Neural progenitor cell (in vitro differentiated cells): ENCODE measurements around the gene TSHZ3. TPM values are rescaled to one million over a fixed set of nuclear protein-coding genes. Genes with fewer than 3 reads are reported as not detected.

Experiments
- DNase-seq: peaks from one replicate; pipeline ENCODE4 v3.0.0-alpha.2; 2016; ENCODE audit warnings: low spot score
- H2AFZ ChIP-seq: fragments of 200-600 bp; sonication (generic); replicated peaks from 2 replicates; pipeline ENCODE4 v1.6.1; 2016; ENCODE audit warnings: antibody characterized with exemption
- H3F3A ChIP-seq: fragments of 200-600 bp; sonication (generic); 2 replicates; pipeline ENCODE4 v1.6.1; 2016; ENCODE audit warnings: antibody characterized with exemption, low read depth
- H3K27ac ChIP-seq: fragments of 200-600 bp; sonication (generic); 2 replicates; pipeline ENCODE4 v1.5.1; 2016; ENCODE audit warnings: mild to moderate bottlenecking
- H3K27me3 ChIP-seq: fragments of 200-600 bp; sonication (generic); 2 replicates; pipeline ENCODE4 v1.6.1; 2016; ENCODE audit warnings: mild to moderate bottlenecking, moderate library complexity
- H3K36me3 ChIP-seq: fragments of 200-600 bp; sonication (generic); 2 replicates; pipeline ENCODE4 v1.5.1; 2016
- H3K4me1 ChIP-seq: fragments of 200-600 bp; sonication (generic); 2 replicates; pipeline ENCODE4 v1.6.1; 2016; ENCODE audit warnings: mixed run types
- H3K4me2 ChIP-seq: fragments of 200-600 bp; sonication (generic); 2 replicates; pipeline ENCODE4 v1.6.1; 2016
- H3K4me3 ChIP-seq: fragments of 200-600 bp; sonication (generic); 2 replicates; pipeline ENCODE4 v1.5.1; 2016
- H3K79me2 ChIP-seq: fragments of 200-600 bp; sonication (generic); 2 replicates; pipeline ENCODE4 v1.6.1; 2016; ENCODE audit warnings: low read depth
- H3K9ac ChIP-seq: fragments of 200-600 bp; sonication (generic); 2 replicates; pipeline ENCODE4 v1.6.1; 2016
- H3K9me3 ChIP-seq: fragments of 200-600 bp; sonication (generic); 2 replicates; pipeline ENCODE4 v1.5.1; 2016; ENCODE audit warnings: low read depth
- H4K20me1 ChIP-seq: fragments of 200-600 bp; sonication (generic); 2 replicates; pipeline ENCODE4 v1.6.1; 2016; ENCODE audit warnings: low read depth
- H3K27ac Mint-ChIP-seq: 3 replicates; pipeline ENCODE4 v1.8.0; 2021; ENCODE audit warnings: mixed read lengths
- H3K27me3 Mint-ChIP-seq: 2 replicates; pipeline ENCODE4 v1.8.0; 2022; ENCODE audit warnings: low read depth, mild to moderate bottlenecking, inconsistent platforms, moderate library complexity, mixed read lengths; ENCODE audit not compliant: insufficient read depth
- H3K36me3 Mint-ChIP-seq: 3 replicates; pipeline ENCODE4 v1.8.0; 2021; ENCODE audit warnings: mixed read lengths
- H3K4me1 Mint-ChIP-seq: 3 replicates; pipeline ENCODE4 v1.8.0; 2021; ENCODE audit warnings: mixed read lengths
- H3K4me3 Mint-ChIP-seq: 3 replicates; pipeline ENCODE4 v1.8.0; 2021; ENCODE audit warnings: mild to moderate bottlenecking, moderate library complexity, mixed read lengths
- H3K9me3 Mint-ChIP-seq: 3 replicates; pipeline ENCODE4 v1.8.0; 2020; ENCODE audit warnings: mixed read lengths
- CTCF ChIP-seq: fragments of 200-600 bp; sonication (generic); IDR thresholded peaks from 2 replicates; pipeline ENCODE4 v1.5.1; 2017; ENCODE audit warnings: antibody characterized with exemption, mild to moderate bottlenecking
- EZH2 ChIP-seq: fragments of 200-600 bp; sonication (generic); IDR thresholded peaks from 2 replicates; pipeline ENCODE4 v1.6.1; 2017; ENCODE audit warnings: antibody characterized with exemption, mild to moderate bottlenecking, moderate library complexity
- EZH2phosphoT487 ChIP-seq: fragments of 200-600 bp; sonication (generic); IDR thresholded peaks from 2 replicates; pipeline ENCODE4 v1.6.1; 2017; ENCODE audit warnings: antibody characterized with exemption
- total RNA-seq: library from RNA; depleted of rRNA; stranded (reverse); fragments of >200 nt; gene quantifications from 2 replicates; pipeline ENCODE4 v1.2.3, GENCODE V29; 2015; ENCODE audit warnings: low replicate concordance

TSHZ3 gene
- total RNA-seq, 1 donor from 2014 or later = 0.60 TPM

- H3K4me1 Mint-ChIP-seq = peaks cover 13% of the 10 kb centered on the region
- Histone ChIP-seq H3F3A (no peaks in the 10 kb centered on the region), H3K79me2 (no peaks in the 10 kb centered on the region), H3K4me2 (no peak overlapping the region), H3K4me3 (no peak overlapping the region), H3K4me1 (peaks cover 4% of the 10 kb centered on the region), H3K9ac (no peak overlapping the region), H2AFZ (no peak overlapping the region), H3K9me3 (no peaks in the 10 kb centered on the region), H4K20me1 (no peaks in the 10 kb centered on the region), H3K36me3 (no peaks in the 10 kb centered on the region), H3K27ac (no peak overlapping the region), H3K27me3 (no peaks in the 10 kb centered on the region)
- no peaks in the 10 kb centered on the region for H3K9me3 Mint-ChIP-seq
- no peak overlapping the region for H3K27ac Mint-ChIP-seq
- no peak overlapping the region for H3K4me3 Mint-ChIP-seq
- TF ChIP-seq EZH2phosphoT487 (no peak), CTCF (no peak), EZH2 (no peak)
- DNase-seq = no peak
- H3K36me3 Mint-ChIP-seq = no peaks in the 10 kb centered on the region
- H3K27me3 Mint-ChIP-seq = peaks cover 4% of the 10 kb centered on the region
Observed at GRCh38 chr19:31257426-31258130, 91.7 kb downstream of the TSHZ3 start.

- Mint-ChIP-seq H3K27me3 (peaks cover 3% of the 10 kb centered on the region), H3K4me1 (peaks cover 12% of the 10 kb centered on the region), H3K36me3 (no peaks in the 10 kb centered on the region), H3K4me3 (no peak overlapping the region), H3K27ac (no peak overlapping the region), H3K9me3 (no peaks in the 10 kb centered on the region)
- Histone ChIP-seq H4K20me1 (no peaks in the 10 kb centered on the region), H3K36me3 (no peaks in the 10 kb centered on the region), H2AFZ (no peak overlapping the region), H3K4me3 (no peak overlapping the region), H3K4me2 (no peak overlapping the region), H3K9ac (no peak overlapping the region), H3K9me3 (no peaks in the 10 kb centered on the region), H3K27ac (no peak overlapping the region), H3F3A (no peaks in the 10 kb centered on the region), H3K79me2 (no peaks in the 10 kb centered on the region), H3K4me1 (peaks cover 4% of the 10 kb centered on the region), H3K27me3 (no peaks in the 10 kb centered on the region)
- DNase-seq = no peak
- TF ChIP-seq EZH2 = no peak
- TF ChIP-seq EZH2phosphoT487 = no peak
- TF ChIP-seq CTCF = no peak
Observed at GRCh38 chr19:31257025-31257424, 92.2 kb downstream of the TSHZ3 start.

GRCh38 chr19:31256593-31256960 lies 92.7 kb downstream of the TSHZ3 start:
- H3K79me2 ChIP-seq = no peaks in the 10 kb centered on the region
- H3K4me1 Mint-ChIP-seq = peaks cover 12% of the 10 kb centered on the region
- H3F3A ChIP-seq = no peaks in the 10 kb centered on the region
- no peak for DNase-seq
- peaks cover 2% of the 10 kb centered on the region for H3K27me3 Mint-ChIP-seq
- peaks cover 4% of the 10 kb centered on the region for H3K4me1 ChIP-seq
- TF ChIP-seq EZH2 (no peak), CTCF (no peak), EZH2phosphoT487 (no peak)
- no peak overlapping the region for H3K4me3 Mint-ChIP-seq
- no peak overlapping the region for H3K27ac Mint-ChIP-seq
- H3K9me3 ChIP-seq = no peaks in the 10 kb centered on the region
- no peaks in the 10 kb centered on the region for H3K9me3 Mint-ChIP-seq
- no peak overlapping the region for H2AFZ ChIP-seq
- no peaks in the 10 kb centered on the region for H3K27me3 ChIP-seq
- no peak overlapping the region for H3K9ac ChIP-seq
- no peaks in the 10 kb centered on the region for H3K36me3 Mint-ChIP-seq
- no peak overlapping the region for H3K27ac ChIP-seq
- no peak overlapping the region for H3K4me3 ChIP-seq
- no peaks in the 10 kb centered on the region for H4K20me1 ChIP-seq
- H3K4me2 ChIP-seq = no peak overlapping the region
- no peaks in the 10 kb centered on the region for H3K36me3 ChIP-seq
